22Rv1 (cell line): ENCODE data around the gene AGRN.
"Not testable (repeated sequence)": the region's sequence is repeated elsewhere in the genome, so short reads cannot be mapped to it uniquely, and the experiment has no call there.

Source experiments
- H3K27ac ChIP-seq: fragments of 450-650 bp; 2 replicates; pipeline ENCODE4 v1.5.1; 2017
- CTCF ChIP-seq: fragments of 450-650 bp; IDR thresholded peaks from 2 replicates; pipeline ENCODE4 v1.5.1; 2017; ENCODE audit warnings: mild to moderate bottlenecking
- ZFX ChIP-seq: fragments of 450-650 bp; IDR thresholded peaks from 2 replicates; pipeline ENCODE4 v1.6.1; 2017; ENCODE audit warnings: antibody characterized with exemption, borderline replicate concordance

AGRN gene

GRCh38 chr1:1027791-1028190 lies 7.9 kb downstream of the AGRN start:
- TF ChIP-seq ZFX (no peak), CTCF (no peak)

GRCh38 chr1:1030867-1031658 lies 11.1 kb downstream of the AGRN start:
- H3K27ac ChIP-seq: not testable (repeated sequence)

More at GRCh38 chr1:1027791-1028190, 7.9 kb downstream of the AGRN start:
- no peak overlapping the region for H3K27ac ChIP-seq

GRCh38 chr1:1031659-1032235 lies 11.8 kb downstream of the AGRN start:
- no peak overlapping the region; the same call in 1 of the 2 replicates for H3K27ac ChIP-seq
- no peak for TF ChIP-seq CTCF
- no peak for TF ChIP-seq ZFX

GRCh38 chr1:1032424-1032823 lies 12.5 kb downstream of the AGRN start:
- no peak overlapping the region; the same call in 1 of the 2 replicates for H3K27ac ChIP-seq
- TF ChIP-seq ZFX (no peak), CTCF (no peak)

- H3K27ac ChIP-seq: no peak overlapping the region
- TF ChIP-seq ZFX (no peak), CTCF (peak; percentile 89)
Measured at GRCh38 chr1:1033009-1033587, 13.2 kb downstream of the AGRN start.

GRCh38 chr1:1033731-1034438 lies 14.0 kb downstream of the AGRN start:
- no peak overlapping the region for H3K27ac ChIP-seq
- no peak for TF ChIP-seq CTCF
- no peak for TF ChIP-seq ZFX

GRCh38 chr1:1034439-1034781 lies 14.5 kb downstream of the AGRN start:
- no peak overlapping the region for H3K27ac ChIP-seq
- no peak for TF ChIP-seq ZFX
- no peak for TF ChIP-seq CTCF
